H4 (cell line): Measurements from ENCODE around the gene FARS2. TPM values are rescaled to one million over a fixed set of nuclear protein-coding genes. Genes with fewer than 3 reads are reported as not detected.

Experiments used
- DNase-seq: peaks from one replicate; pipeline ENCODE4 v3.0.0-alpha.2; 2015; ENCODE audit warnings: low spot score
- total RNA-seq: library from RNA; depleted of rRNA; stranded (reverse); fragments of >200 nt; shearing (Covaris generic); gene quantifications from 2 replicates; pipeline ENCODE4 v1.2.3, GENCODE V29; 2014

Gene FARS2
- total RNA-seq, 1 experiment from 2014 or later = 19.2 TPM

DNA sequence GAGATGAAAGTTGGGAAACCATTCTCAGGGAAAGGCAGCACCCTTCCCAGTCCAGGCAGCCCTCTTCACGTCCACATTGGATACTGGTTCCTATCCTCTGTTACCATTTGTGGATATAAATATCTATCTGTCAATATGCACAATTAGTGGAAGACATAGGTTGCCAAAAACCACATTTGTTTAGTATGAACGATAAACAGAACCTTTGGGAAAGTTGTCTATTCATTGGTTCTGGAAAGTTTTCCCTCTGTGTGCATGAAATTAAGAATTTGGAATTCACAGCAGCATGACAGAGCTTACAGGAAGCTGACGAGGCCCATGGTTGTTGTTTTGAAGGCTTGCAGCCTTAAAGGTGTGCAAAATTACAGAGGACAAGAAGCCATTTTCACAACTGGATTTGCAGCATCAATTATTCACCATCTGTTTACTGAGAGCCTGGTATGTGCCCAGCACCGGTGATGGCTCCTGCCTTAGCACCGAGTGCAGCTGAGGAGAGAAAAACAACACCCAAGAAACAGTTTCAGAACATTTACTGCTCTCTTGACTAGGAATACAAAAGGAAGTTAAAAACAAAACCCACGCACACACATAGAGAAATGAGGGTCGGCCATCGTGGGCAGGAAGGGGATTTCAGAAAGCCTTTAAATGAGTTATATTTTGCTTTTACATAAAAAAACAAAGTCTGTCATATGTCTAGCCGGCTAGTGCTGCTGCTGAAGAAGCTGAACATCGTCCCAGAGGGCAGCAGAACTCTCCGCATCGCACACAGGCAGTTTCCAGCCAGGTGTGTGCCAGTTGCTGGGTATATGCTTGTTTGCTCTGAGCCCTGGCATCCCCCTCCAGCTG is 319.6 kb downstream of the FARS2 start:
- no peak for DNase-seq

DNA sequence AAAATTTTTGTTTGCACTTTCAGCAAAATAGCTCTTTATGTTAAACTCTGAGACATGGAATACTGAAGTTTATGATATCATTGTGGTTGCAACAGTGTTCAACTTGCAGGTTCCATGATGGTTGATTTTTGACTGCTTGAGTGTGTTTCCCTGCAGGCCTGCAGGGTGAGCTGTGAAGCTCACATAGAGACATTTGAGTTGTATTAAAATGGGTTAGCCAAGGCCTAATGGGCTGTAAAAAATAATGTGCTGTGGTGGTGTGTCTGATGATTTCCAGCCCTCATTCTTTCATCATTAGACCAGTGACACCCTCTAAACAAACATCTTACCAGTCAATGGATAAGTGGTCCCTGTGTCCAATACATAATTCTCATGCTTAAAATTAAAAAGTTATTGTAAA is 321.4 kb downstream of the FARS2 start:
- no peak for DNase-seq

DNA sequence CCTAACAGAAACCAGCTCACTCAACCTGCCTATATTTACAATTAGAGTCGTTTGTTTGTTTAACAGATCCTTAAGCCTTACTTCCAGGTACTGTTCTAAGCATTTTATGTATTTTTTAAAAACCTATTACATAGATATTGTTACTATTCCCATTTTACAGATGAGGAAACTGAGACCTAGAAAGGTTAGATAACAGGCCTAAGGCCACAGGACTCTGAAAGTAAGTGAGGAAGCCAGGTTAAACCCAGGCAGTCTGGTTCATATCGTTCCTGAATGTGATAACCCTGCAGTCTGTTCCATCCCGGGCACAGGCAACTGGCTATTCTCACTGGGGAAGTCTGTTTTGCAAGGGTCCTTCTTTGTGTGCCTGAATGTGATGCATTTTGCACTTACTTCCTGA is 322.2 kb downstream of the FARS2 start:
- no peak for DNase-seq

- no peak for DNase-seq
Observed at GRCh38 chr6:5584078-5584482, 322.8 kb downstream of the FARS2 start.

DNA sequence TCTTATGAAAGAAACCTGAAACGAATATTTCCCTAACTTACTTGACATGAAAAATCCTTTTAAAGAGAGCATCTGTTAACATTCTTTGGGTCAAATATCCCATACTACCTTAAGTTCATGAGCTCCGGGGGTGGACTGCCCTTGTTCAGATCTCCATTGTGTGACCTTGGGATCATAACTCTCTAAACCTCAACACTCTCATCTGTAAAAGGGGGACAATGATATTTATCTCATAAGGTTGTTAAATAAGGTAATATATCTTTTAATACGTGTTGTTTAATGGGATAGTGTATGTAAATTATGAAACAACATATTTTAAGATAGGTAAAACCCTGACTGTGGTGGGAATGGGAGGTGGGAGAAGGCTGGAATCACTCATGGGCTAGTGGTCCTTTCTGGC is 326.3 kb downstream of the FARS2 start:
- no peak for DNase-seq

DNA sequence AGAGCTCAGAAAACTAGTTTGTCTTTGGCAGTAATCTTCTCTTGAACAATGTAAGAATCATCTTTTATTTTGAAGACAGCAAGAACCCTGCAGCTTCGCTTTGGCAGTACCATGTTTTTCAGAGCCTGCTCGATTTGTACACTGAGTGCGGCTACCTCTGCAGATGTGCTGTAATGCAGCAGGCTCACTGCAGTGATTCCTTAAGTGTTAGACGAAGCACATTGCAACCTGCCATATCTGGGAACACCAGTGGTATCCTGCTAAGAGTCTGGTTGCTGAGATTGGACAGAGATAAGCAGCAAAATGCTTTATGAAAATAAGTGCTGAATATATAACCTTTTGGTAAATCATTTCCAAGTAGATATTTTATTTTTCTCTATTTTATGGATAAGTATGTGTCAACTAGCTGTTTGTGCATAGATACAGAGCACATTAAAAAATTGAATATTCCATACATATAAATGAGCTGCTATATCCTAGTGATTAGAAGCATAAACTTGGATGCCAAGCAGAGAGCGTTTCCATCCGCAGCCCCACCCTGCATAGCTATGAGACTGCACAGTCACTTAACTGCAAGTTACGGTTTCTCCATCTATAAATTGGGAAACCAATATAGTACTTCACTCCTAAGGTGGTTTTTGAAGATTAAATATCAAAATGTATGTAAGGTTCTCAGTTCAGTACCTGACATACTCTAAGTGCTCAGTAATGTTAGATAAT is 328.3 kb downstream of the FARS2 start:
- no peak for DNase-seq

- DNase-seq = no peak
Observed at GRCh38 chr6:5590187-5590586, 328.9 kb downstream of the FARS2 start.

DNA sequence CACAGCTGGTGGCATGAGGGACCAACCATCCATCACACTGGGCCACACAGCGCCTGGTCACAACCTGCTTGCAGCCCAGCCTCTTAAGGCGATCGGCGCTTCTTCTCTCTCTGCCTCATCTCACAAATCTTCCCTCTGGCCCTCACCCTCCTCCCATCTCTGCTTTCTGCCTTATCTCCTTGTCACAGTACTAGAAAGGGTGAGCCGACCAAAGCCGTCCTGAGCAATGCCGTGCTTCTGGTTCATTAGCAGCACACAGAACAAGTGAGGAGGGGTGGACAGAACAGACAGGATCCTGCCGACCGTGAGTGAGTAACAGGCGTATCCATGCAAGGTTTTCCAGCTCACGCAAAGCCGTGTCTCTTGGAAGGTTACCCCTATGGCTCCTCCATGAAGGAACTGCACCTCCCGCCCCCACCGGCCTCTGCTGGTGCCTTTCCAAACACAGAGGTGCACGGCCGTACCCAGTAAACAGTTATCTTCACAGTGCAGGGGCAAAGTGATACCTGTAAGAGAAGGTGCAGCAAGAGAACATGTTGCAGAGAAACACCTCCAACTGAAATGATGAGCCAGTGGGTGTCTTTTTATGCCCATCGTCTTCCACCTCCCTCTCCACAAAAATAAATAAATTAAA is 331.7 kb downstream of the FARS2 start:
- no peak for DNase-seq

- no peak for DNase-seq
Observed at GRCh38 chr6:5595184-5595583, 333.9 kb downstream of the FARS2 start.

GRCh38 chr6:5597413-5597812 is 336.1 kb downstream of the FARS2 start:
- no peak for DNase-seq

GRCh38 chr6:5598123-5598522 is 336.8 kb downstream of the FARS2 start:
- DNase-seq = no peak

- no peak for DNase-seq
Observed at GRCh38 chr6:5599127-5599526, 337.8 kb downstream of the FARS2 start.

- no peak for DNase-seq
Observed at GRCh38 chr6:5605937-5606336, 344.6 kb downstream of the FARS2 start.

DNA sequence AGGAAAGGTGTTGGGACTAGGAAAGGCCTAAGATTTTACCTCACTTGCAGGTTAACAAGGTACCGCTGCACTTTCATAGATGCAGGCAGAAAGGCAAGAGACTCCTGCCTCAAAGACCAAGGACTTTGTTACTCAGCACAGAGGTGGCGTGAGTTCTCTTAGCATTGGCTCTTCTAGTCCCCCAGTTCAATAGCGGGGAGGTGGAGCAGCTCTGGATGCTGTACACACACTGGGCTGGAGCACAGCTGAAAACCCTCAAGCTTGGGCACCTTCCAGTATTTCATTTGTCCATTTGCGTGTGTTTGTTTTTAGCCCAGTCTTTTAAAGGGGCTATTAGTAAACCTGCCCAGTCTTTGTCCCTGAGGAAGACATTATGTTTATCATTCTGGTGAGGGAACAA is 345.2 kb downstream of the FARS2 start:
- no peak for DNase-seq

GRCh38 chr6:5610640-5611039 is 349.3 kb downstream of the FARS2 start:
- no peak for DNase-seq

DNA sequence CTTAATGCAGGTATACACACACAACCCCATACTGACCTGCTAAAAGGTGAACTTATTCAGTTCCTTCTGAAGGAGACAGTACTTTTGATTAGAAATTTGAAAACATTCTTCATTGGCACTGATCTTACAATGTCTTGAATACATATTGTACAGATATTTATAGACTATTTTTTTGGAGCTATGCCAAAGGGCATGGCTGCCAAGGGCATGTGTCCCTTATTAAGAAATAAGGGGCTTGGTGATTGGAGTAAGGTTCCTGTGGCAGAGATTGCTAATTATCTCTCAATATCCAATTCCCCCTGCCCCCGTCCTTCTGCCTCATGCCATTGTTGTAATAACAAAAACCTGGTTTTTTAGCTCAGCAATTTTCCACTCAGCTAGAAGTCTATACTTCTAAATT is 355.9 kb downstream of the FARS2 start:
- no peak for DNase-seq

- DNase-seq = no peak
Observed at GRCh38 chr6:5619249-5619648, 357.9 kb downstream of the FARS2 start.

DNA sequence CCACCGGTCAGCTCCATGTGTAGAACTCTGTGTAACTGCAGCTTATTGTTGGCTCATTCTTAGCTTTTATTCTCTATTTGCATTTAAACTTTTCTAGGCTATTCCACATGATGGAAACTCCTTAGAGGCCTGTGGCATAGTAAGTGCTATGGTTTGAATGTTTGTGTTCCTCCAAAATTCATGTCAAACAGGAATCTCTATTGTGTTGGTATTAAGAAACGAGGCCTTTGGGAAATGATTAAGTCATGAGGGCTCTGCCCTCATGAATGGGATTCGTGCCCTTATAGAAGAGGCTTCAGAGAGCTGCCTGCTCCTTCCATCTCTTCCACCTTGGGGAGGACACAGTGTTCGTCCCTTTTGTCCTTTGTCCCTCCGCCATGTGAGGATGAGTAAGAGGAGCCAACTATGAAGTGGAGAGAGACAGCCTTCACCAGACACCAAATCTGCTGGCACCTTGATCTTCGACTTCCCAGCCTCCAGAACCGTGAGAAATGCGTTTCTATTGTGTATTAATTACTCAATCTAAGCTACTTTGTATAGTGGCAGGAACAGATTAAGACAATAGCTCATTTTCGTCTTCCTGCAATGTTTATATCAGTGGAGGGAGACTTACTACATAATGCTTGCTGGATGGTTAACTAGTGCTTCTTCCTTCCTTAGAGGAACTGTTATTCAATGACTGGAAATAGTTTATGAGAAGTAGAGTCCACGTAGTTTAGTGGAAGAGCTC is 361.1 kb downstream of the FARS2 start:
- DNase-seq = no peak

DNA sequence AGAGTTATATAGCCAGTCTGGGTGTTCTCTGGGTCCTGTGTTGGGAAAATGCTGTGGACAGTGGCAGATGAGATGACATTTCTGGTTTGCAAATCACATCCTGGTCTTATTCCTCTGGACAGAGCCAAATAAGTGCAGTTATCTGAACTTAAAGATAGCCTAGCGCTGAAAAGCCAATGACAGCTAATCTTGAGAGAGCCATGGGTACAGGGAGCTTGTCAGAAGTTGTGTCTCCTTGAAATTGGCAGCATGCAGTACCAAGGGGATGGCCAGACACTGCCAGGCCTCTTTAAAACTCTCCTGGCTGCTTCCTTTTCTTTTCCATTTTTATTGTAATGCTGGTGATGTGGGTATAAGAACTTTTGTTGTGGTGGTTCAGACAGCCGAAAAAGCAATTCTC is 362.5 kb downstream of the FARS2 start:
- no peak for DNase-seq

DNA sequence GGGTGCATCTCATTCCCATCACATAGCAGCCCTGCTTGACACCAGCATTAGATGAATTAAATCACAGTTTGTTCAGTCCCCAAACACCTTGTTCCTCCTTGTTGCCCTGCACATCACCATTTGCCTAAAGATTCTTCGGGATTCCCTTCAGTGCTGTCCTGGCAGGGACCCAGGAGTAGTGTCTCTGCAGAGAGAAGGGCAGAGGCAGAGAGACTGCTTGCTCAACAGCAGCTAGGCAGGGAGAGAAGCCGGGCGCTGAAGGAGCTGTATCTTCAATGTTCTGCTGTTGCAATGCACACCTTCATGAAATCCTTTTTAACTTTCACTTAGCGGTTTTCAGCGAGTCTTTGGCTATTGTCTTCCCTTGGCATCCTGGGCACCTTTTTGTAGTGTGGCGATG is 362.9 kb downstream of the FARS2 start:
- DNase-seq = no peak

GRCh38 chr6:5626727-5627426 is 365.6 kb downstream of the FARS2 start:
- no peak for DNase-seq

GRCh38 chr6:5630636-5631035 is 369.3 kb downstream of the FARS2 start:
- no peak for DNase-seq
